Cardiac fibroblast (primary cell): ENCODE results near the gene SNCAIP.
A peak's percentile ranks its signal among the peaks of the same experiment; 100 is the strongest.
"Not testable (repeated sequence)": the region's sequence is repeated elsewhere in the genome, so short reads cannot be mapped to it uniquely, and the experiment has no call there.

ENCODE experiments used
- DNase-seq, 2 donors: peaks; one replicate each; pipeline versions ENCODE4 v3.0.0 to v3.0.0-alpha.2; 2010; ENCODE audit warnings: low read depth in 2 of 2
- H3K4me3 ChIP-seq, 2 donors: replicated peaks in 1 of 2; 1 replicate in 1 of 2; 2 replicates in 1 of 2; pipeline ENCODE4 v1.5.1; 2011; ENCODE audit warnings: low read depth in 2 of 2, low read length in 2 of 2, mild to moderate bottlenecking in 2 of 2, moderate library complexity in 1 of 2
- CTCF ChIP-seq: IDR thresholded peaks from one replicate; pipeline ENCODE4 v1.5.1; 2011; ENCODE audit warnings: low read depth, mild to moderate bottlenecking, low read length, inconsistent platforms

Gene SNCAIP

GRCh38 chr5:122374110-122374509, 62.1 kb downstream of the SNCAIP start:
- no peak overlapping the region for H3K4me3 ChIP-seq
- no peak for DNase-seq
- no peak for TF ChIP-seq CTCF

GRCh38 chr5:122375801-122376200, 63.8 kb downstream of the SNCAIP start:
- no peak overlapping the region for H3K4me3 ChIP-seq
- DNase-seq, result no peak
- TF ChIP-seq CTCF, result no peak

GRCh38 chr5:122376250-122376649, 64.2 kb downstream of the SNCAIP start:
- no peak for DNase-seq
- no peak for TF ChIP-seq CTCF
- H3K4me3 ChIP-seq, result no peak overlapping the region

- TF ChIP-seq CTCF, result no peak
- DNase-seq, result peak in 1 of 2 donors; percentile 51
- H3K4me3 ChIP-seq, result no peak overlapping the region
Measured at GRCh38 chr5:122377026-122377425, 65.0 kb downstream of the SNCAIP start.

- H3K4me3 ChIP-seq, DNase-seq: not testable (repeated sequence)
Measured at GRCh38 chr5:122382938-122383337, 70.9 kb downstream of the SNCAIP start.

GRCh38 chr5:122384739-122385235, 72.8 kb downstream of the SNCAIP start:
- H3K4me3 ChIP-seq, result no peak overlapping the region
- TF ChIP-seq CTCF, result no peak
- no peak for DNase-seq

GRCh38 chr5:122385286-122385685, 73.2 kb downstream of the SNCAIP start:
- H3K4me3 ChIP-seq, result no peak overlapping the region
- no peak for DNase-seq
- no peak for TF ChIP-seq CTCF
